ENCODE measurements around the gene VEGFA. TPM values are rescaled to one million over a fixed set of nuclear protein-coding genes. Genes with fewer than 3 reads are reported as not detected.

VEGFA gene
- polyA plus RNA-seq, 1 experiment = 189 TPM

DNA sequence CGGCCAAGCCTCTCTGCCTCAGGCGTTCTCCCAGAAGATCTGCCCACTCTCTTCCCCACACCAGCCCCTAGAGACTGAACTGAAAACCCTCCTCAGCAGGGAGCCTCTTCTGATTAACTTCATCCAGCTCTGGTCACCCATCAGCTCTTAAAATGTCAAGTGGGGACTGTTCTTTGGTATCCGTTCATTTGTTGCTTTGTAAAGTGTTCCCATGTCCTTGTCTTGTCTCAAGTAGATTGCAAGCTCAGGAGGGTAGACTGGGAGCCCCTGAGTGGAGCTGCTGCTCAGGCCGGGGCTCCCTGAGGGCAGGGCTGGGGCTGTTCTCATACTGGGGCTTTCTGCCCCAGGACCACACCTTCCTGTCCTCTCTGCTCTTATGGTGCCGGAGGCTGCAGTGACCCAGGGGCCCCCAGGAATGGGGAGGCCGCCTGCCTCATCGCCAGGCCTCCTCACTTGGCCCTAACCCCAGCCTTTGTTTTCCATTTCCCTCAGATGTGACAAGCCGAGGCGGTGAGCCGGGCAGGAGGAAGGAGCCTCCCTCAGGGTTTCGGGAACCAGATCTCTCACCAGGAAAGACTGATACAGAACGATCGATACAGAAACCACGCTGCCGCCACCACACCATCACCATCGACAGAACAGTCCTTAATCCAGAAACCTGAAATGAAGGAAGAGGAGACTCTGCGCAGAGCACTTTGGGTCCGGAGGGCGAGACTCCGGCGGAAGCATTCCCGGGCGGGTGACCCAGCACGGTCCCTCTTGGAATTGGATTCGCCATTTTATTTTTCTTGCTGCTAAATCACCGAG is 14.2 kb downstream of the VEGFA start:
- CTCF ChIA-PET = interaction anchor here (2.5 kb wide), 1 partner anchor 10 kb away, joined by 15 read pairs; no protein-coding TSS in a partner anchor
- no peak for TF ChIP-seq CTCF (IDR thresholded peaks at IDR 0.05; ENCODE audit: low read depth, low read length)
- H3K4me3 ChIP-seq (ENCODE audit: low read depth, low read length) = no peak overlapping the region
- H3K27ac ChIP-seq (ENCODE audit: low read depth, low read length) = no peak overlapping the region
- no peaks in the 10 kb centered on the region for H3K9me3 ChIP-seq (ENCODE audit: control insufficient read depth, insufficient read depth, low read length)
- H3K27me3 ChIP-seq (ENCODE audit: control insufficient read depth, insufficient read depth, low read length) = no peaks in the 10 kb centered on the region
- no peak for DNase-seq (ENCODE audit: low read depth, low spot score)
- POLR2A ChIA-PET = interaction anchor here (0.6 kb wide), 1 partner anchor 49 kb away, joined by 3 read pairs; no protein-coding TSS in a partner anchor

GRCh38 chr6:43785220-43785752 is 15.3 kb downstream of the VEGFA start:
- DNase-seq (ENCODE audit: low read depth, low spot score) = no peak
- CTCF ChIA-PET = interaction anchor here (2.0 to 2.1 kb wide), 2 partner anchors 10 to 12 kb away, joined by 7 to 8 read pairs; no protein-coding TSS in a partner anchor
- Histone ChIP-seq H3K27me3 (ENCODE audit: control insufficient read depth, insufficient read depth, low read length) (no peaks in the 10 kb centered on the region), H3K27ac (ENCODE audit: low read depth, low read length) (no peak overlapping the region), H3K9me3 (ENCODE audit: control insufficient read depth, insufficient read depth, low read length) (no peaks in the 10 kb centered on the region), H3K4me3 (ENCODE audit: low read depth, low read length) (no peak overlapping the region)
- POLR2A ChIA-PET = interaction anchor here (0.6 kb wide), 1 partner anchor 300 kb away, joined by 6 read pairs; no protein-coding TSS in a partner anchor
- no peak for TF ChIP-seq CTCF (IDR thresholded peaks at IDR 0.05; ENCODE audit: low read depth, low read length)

DNA sequence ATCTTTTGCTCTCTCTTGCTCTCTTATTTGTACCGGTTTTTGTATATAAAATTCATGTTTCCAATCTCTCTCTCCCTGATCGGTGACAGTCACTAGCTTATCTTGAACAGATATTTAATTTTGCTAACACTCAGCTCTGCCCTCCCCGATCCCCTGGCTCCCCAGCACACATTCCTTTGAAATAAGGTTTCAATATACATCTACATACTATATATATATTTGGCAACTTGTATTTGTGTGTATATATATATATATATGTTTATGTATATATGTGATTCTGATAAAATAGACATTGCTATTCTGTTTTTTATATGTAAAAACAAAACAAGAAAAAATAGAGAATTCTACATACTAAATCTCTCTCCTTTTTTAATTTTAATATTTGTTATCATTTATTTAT is 15.9 kb downstream of the VEGFA start:
- Histone ChIP-seq H3K27me3 (ENCODE audit: control insufficient read depth, insufficient read depth, low read length) (no peaks in the 10 kb centered on the region), H3K4me3 (ENCODE audit: low read depth, low read length) (no peak overlapping the region), H3K27ac (ENCODE audit: low read depth, low read length) (no peak overlapping the region), H3K9me3 (ENCODE audit: control insufficient read depth, insufficient read depth, low read length) (no peaks in the 10 kb centered on the region)
- CTCF ChIA-PET = interaction anchor here (1.0 to 2.1 kb wide), 4 partner anchors 10 to 293 kb away, joined by 3 to 8 read pairs (median 6); no protein-coding TSS in a partner anchor
- no peak for DNase-seq (ENCODE audit: low read depth, low spot score)
- POLR2A ChIA-PET = no interaction called here
- TF ChIP-seq CTCF (IDR thresholded peaks at IDR 0.05; ENCODE audit: low read depth, low read length) = no peak

- CTCF ChIA-PET = interaction anchor here (0.5 to 2.1 kb wide), 5 partner anchors 11 to 292 kb away, joined by 3 to 8 read pairs (median 6); no protein-coding TSS in a partner anchor
- no peaks in the 10 kb centered on the region for H3K9me3 ChIP-seq (ENCODE audit: control insufficient read depth, insufficient read depth, low read length)
- H3K27ac ChIP-seq (ENCODE audit: low read depth, low read length) = no peak overlapping the region
- no peak for DNase-seq (ENCODE audit: low read depth, low spot score)
- POLR2A ChIA-PET = interaction anchor here (0.7 kb wide), 1 partner anchor 204 kb away, joined by 4 read pairs; no protein-coding TSS in a partner anchor
- H3K4me3 ChIP-seq (ENCODE audit: low read depth, low read length) = no peak overlapping the region
- H3K27me3 ChIP-seq (ENCODE audit: control insufficient read depth, insufficient read depth, low read length) = no peaks in the 10 kb centered on the region
- no peak for TF ChIP-seq CTCF (IDR thresholded peaks at IDR 0.05; ENCODE audit: low read depth, low read length)
Observed at GRCh38 chr6:43786664-43787329, 16.8 kb downstream of the VEGFA start.

All from AG04450 (cell line).